ENCODE results near the gene SLC34A1. TPM values are rescaled to one million over a fixed set of nuclear protein-coding genes. Genes with fewer than 3 reads are reported as not detected.

The SLC34A1 gene
- total RNA-seq, 4 donors from 2014 or later = not detected

DNA sequence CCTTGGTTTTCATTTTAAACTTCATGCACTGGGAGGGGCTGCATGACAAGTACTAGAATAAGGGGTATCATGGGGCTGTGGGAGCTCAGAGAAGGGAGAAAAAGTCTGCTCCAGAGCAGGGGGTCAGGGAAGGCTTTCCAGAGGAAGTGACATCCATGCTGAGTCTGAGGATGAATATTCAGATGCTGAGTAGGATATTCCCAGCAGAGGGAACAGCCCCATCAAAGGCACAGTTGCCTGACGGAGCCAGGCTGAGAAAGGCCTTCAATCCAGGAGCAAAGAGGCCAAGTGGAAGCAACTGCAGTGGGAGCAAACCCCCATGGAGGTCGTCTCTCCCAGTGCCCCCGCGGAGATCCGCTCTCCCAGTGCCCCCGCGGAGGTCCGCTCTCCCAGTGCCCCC, 11.8 kb downstream of the SLC34A1 start:
- TF ChIP-seq, protein P1, sequence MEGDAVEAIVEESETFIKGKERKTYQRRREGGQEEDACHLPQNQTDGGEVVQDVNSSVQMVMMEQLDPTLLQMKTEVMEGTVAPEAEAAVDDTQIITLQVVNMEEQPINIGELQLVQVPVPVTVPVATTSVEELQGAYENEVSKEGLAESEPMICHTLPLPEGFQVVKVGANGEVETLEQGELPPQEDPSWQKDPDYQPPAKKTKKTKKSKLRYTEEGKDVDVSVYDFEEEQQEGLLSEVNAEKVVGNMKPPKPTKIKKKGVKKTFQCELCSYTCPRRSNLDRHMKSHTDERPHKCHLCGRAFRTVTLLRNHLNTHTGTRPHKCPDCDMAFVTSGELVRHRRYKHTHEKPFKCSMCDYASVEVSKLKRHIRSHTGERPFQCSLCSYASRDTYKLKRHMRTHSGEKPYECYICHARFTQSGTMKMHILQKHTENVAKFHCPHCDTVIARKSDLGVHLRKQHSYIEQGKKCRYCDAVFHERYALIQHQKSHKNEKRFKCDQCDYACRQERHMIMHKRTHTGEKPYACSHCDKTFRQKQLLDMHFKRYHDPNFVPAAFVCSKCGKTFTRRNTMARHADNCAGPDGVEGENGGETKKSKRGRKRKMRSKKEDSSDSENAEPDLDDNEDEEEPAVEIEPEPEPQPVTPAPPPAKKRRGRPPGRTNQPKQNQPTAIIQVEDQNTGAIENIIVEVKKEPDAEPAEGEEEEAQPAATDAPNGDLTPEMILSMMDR (IDR thresholded peaks at IDR 0.05; ENCODE audit: low read depth) = no peak

- TF ChIP-seq, protein P1 (IDR thresholded peaks at IDR 0.05; ENCODE audit: low read depth) = no peak
Observed at GRCh38 chr5:177396807-177397206, 12.6 kb downstream of the SLC34A1 start.

- TF ChIP-seq, protein P1 (IDR thresholded peaks at IDR 0.05; ENCODE audit: low read depth) = no peak
Observed at GRCh38 chr5:177397875-177398390, 13.7 kb downstream of the SLC34A1 start.

DNA sequence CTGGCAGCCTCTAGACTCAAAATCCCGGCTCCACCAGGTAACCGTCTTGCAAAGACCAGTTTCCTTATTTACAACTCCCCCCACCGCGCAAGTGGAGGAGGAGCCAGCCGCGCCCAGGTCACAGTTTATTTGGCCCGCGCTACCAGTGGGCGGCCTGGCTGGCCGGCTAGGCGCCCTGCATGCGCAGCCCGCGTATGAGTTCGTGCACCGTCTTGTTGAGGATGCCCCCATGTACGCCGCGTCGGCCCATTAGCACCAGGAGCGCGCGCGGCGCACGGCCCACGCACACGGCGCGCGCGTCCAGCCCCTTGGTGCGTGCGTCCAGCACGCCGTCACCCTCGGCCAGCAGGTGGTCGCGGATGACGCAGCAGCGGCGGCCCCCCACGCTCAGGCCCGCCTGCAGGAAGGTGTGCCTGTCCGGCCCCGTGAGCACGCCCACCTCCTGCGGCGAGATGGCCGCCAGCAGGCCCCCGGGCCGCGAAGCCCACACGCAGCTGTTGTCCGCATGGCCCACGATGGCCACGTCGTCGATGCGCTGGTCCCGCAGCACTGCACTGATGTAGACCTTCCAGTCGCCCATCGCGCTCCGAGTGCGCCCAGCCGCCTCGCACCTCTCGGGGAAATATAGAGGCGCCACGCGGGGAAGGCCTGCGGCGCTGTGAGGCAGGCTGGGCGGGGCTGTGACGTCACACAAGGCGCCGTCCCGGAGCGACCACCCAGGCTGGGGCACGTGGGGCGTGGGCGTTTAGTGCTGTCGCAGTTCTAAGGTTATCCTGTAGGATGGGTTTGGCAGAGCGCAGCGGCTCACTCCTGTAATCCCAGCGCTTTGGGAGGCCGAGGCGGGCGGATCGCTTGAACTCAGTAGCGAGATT, 16.0 kb downstream of the SLC34A1 start, which contains the start of gene PFN3:
PFN3 (minus strand) TSS at position 665 of the 872 bp plus-strand sequence; CDS start at position 580, 85 bp downstream.
- TF ChIP-seq, protein P1 (IDR thresholded peaks at IDR 0.05; ENCODE audit: low read depth) = no peak

DNA sequence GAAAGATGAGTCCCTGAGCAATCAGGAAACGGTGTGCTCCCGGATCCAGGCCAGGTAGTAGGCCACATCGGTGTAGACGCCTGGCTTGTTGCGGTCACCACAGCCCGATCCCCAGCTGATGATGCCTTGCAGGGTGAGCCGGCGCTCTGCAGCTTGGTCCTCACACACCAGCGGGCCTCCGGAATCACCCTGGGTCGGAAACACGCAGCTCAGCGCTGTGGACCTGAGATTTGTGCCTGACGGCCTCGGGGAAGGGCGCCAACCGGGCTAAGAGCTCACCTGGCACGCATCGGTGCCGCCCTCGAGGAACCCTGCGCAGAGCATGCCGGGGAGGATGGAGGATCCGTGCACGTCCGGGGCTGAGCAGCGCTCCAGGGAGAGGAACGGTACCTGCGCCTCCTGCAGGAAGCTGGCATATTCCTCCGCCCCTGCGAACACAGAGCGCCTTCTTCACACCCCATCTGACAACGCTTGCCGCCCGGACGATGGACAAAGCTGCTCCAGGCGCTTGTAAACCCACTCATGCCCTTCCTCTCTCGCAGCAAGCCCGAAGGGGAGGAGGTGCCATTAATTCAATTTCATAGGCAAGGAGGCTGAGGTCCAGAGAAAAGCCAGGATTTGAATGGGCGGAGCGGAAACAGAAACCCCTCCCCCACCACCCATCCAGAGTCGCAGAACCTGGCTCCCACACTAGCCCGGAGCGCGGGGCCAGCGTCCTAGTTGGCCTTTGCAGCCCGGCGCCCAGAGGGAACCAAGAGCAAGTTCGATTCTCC, 18.2 kb downstream of the SLC34A1 start:
- TF ChIP-seq, protein P1 (IDR thresholded peaks at IDR 0.05; ENCODE audit: low read depth) = no peak

GRCh38 chr5:177403102-177403791, 19.0 kb downstream of the SLC34A1 start:
- TF ChIP-seq, protein P1 (IDR thresholded peaks at IDR 0.05; ENCODE audit: low read depth) = no peak
